SK-N-SH (cell line): Measurements from ENCODE around the gene MRPS17. TPM values are rescaled to one million over a fixed set of nuclear protein-coding genes. Genes with fewer than 3 reads are reported as not detected.

Experiments used
- CTCF ChIA-PET: fragments of 300-600, 350-600 bp; formaldehyde crosslinking; extraction: SDS; loops from one replicate; lab custom pipeline; 2021; lab: Yijun Ruan, JAX
- POLR2A ChIA-PET: fragments of 350-600 bp; sonication (Branson Sonifier 250); formaldehyde crosslinking; extraction: SDS; loops from one replicate; lab custom pipeline; 2020; ENCODE audit warnings: antibody characterized with exemption, inconsistent platforms; lab: Yijun Ruan, JAX
- DNase-seq: peaks from one replicate; pipeline ENCODE4 v3.0.0; 2012
- H2AFZ ChIP-seq: fragments of 200-600 bp; sonication (generic); 2 replicates; pipeline ENCODE4 v1.8.1; 2016; ENCODE audit warnings: antibody characterized with exemption, mild to moderate bottlenecking, low read depth
- H3F3A ChIP-seq: fragments of 200-600 bp; sonication (generic); replicated peaks from 2 replicates; pipeline ENCODE3; 2016; ENCODE audit warnings: antibody characterized with exemption, mild to moderate bottlenecking; ENCODE audit not compliant: insufficient read depth
- H3K27ac ChIP-seq, 2 experiments: fragments of 200-500 bp in 1 of 2; fragments of 200-600 bp in 1 of 2; sonication (Bioruptor generic) in 1 of 2; sonication (generic), shearing (Covaris generic) in 1 of 2; 2 replicates each; pipeline versions ENCODE4 v1.5.1 to v1.6.1; 2014 to 2016; ENCODE audit warnings: low read depth in 2 of 2, inconsistent platforms in 1 of 2, low read length in 1 of 2, mild to moderate bottlenecking in 1 of 2, mixed read lengths in 1 of 2
- H3K27me3 ChIP-seq: fragments of 200-600 bp; sonication (generic), shearing (Covaris generic); 2 replicates; pipeline ENCODE4 v1.6.1; 2016; ENCODE audit warnings: mixed run types; ENCODE audit not compliant: insufficient read depth
- H3K36me3 ChIP-seq, 2 experiments: fragments of 200-500 bp in 1 of 2; fragments of 200-600 bp in 1 of 2; sonication (Bioruptor generic) in 1 of 2; sonication (generic) in 1 of 2; replicated peaks in 1 of 2; 2 replicates each; pipeline versions ENCODE3 to v1.5.1; 2014 to 2016; ENCODE audit warnings: low read length in 1 of 2, mild to moderate bottlenecking in 1 of 2; ENCODE audit not compliant: insufficient read depth in 2 of 2, control insufficient read depth in 1 of 2
- H3K4me1 ChIP-seq, 2 experiments: fragments of 200-500 bp in 1 of 2; fragments of 200-600 bp in 1 of 2; sonication (Bioruptor generic) in 1 of 2; sonication (generic), shearing (Covaris generic) in 1 of 2; 2 replicates each; pipeline versions ENCODE4 v1.5.1 to v1.6.1; 2014 to 2016; ENCODE audit warnings: low read depth in 1 of 2, low read length in 1 of 2, mixed run types in 1 of 2; ENCODE audit not compliant: insufficient read depth in 2 of 2, control insufficient read depth in 1 of 2
- H3K4me2 ChIP-seq: fragments of 200-600 bp; sonication (generic), shearing (Covaris generic); 2 replicates; pipeline ENCODE4 v1.6.1; 2017; ENCODE audit warnings: mixed run types
- H3K4me3 ChIP-seq, 2 experiments: fragments of 200-500 bp in 1 of 2; fragments of 200-600 bp in 1 of 2; sonication (Bioruptor generic) in 1 of 2; sonication (generic), shearing (Covaris generic) in 1 of 2; 2 replicates each; pipeline versions ENCODE4 v1.5.1 to v1.8.1; 2014 to 2016; ENCODE audit warnings: low read depth in 2 of 2, inconsistent platforms in 1 of 2, low read length in 1 of 2, mild to moderate bottlenecking in 1 of 2, mixed read lengths in 1 of 2, moderate library complexity in 1 of 2
- H3K79me2 ChIP-seq: fragments of 200-600 bp; sonication (generic); 2 replicates; pipeline ENCODE4 v1.8.1; 2017; ENCODE audit warnings: mild to moderate bottlenecking; ENCODE audit not compliant: insufficient read depth
- H3K9ac ChIP-seq: fragments of 200-600 bp; sonication (generic); 2 replicates; pipeline ENCODE4 v1.6.1; 2017; ENCODE audit warnings: mixed run types
- H3K9me2 ChIP-seq: fragments of 200-600 bp; sonication (generic); 2 replicates; pipeline ENCODE4 v1.6.1; 2017; ENCODE audit warnings: mixed run types
- H3K9me3 ChIP-seq: fragments of 200-600 bp; sonication (generic); 2 replicates; pipeline ENCODE4 v1.6.1; 2017; ENCODE audit warnings: mixed run types, mild to moderate bottlenecking, moderate library complexity
- H4K20me1 ChIP-seq: fragments of 200-600 bp; sonication (generic); 2 replicates; pipeline ENCODE4 v1.6.1; 2017; ENCODE audit warnings: mild to moderate bottlenecking, mixed run types; ENCODE audit not compliant: insufficient read depth
- CHD2 ChIP-seq: fragments of 150-350 bp; IDR thresholded peaks from 2 replicates; pipeline ENCODE4 v1.6.1; 2018; ENCODE audit warnings: low read length; ENCODE audit not compliant: partially characterized antibody
- ELF1 ChIP-seq: IDR thresholded peaks from 2 replicates; pipeline ENCODE4 v1.4.0; 2012
- EP300 ChIP-seq, 2 experiments: IDR thresholded peaks; 2 replicates each; pipeline versions ENCODE4 v1.4.0 to v1.6.1; 2012; ENCODE audit warnings: borderline replicate concordance in 1 of 2, low read depth in 1 of 2, low read length in 1 of 2
- FOXJ3 ChIP-seq: sonication (generic); formaldehyde crosslinking; IDR thresholded peaks from 2 replicates; pipeline ENCODE4 v1.5.1; 2020; ENCODE audit warnings: mild to moderate bottlenecking, missing genetic modification reagents
- FOXM1 ChIP-seq: IDR thresholded peaks from 2 replicates; pipeline ENCODE4 v1.4.0; 2012; ENCODE audit warnings: low read depth, mild to moderate bottlenecking
- GABPA ChIP-seq: IDR thresholded peaks from 2 replicates; pipeline ENCODE4 v1.4.0; 2012; ENCODE audit warnings: low read depth, mild to moderate bottlenecking
- IRF3 ChIP-seq: fragments of 150-350 bp; IDR thresholded peaks from 2 replicates; pipeline ENCODE4 v1.6.1; 2016; ENCODE audit warnings: mild to moderate bottlenecking, low read depth, low read length
- JUND ChIP-seq: IDR thresholded peaks from 2 replicates; pipeline ENCODE4 v1.4.0; 2012
- MAX ChIP-seq: IDR thresholded peaks from 2 replicates; pipeline ENCODE4 v1.4.0; 2012; ENCODE audit warnings: low read depth
- MEF2A ChIP-seq: IDR thresholded peaks from 2 replicates; pipeline ENCODE4 v1.4.0; 2012; ENCODE audit warnings: low read depth, borderline replicate concordance
- MXI1 ChIP-seq: IDR thresholded peaks from 2 replicates; pipeline ENCODE4 v1.6.1; 2012; ENCODE audit warnings: mild to moderate bottlenecking, low read depth, low read length, improper control_type of control experiment
- NFIC ChIP-seq: IDR thresholded peaks from 2 replicates; pipeline ENCODE4 v1.4.0; 2012; ENCODE audit warnings: borderline replicate concordance
- NRF1 ChIP-seq: IDR thresholded peaks from 2 replicates; pipeline ENCODE4 v1.6.1; 2012; ENCODE audit warnings: low read depth, mild to moderate bottlenecking, low read length
- POLR2AphosphoS5 ChIP-seq: IDR thresholded peaks from 2 replicates; pipeline ENCODE4 v1.6.1; 2012; ENCODE audit warnings: low read depth, low read length
- REST ChIP-seq: IDR thresholded peaks from 2 replicates; pipeline ENCODE4 v1.6.1; 2012; ENCODE audit warnings: mild to moderate bottlenecking, low read depth, low read length, moderate library complexity
- RFX5 ChIP-seq: IDR thresholded peaks from 2 replicates; pipeline ENCODE4 v1.6.1; 2012; ENCODE audit warnings: mild to moderate bottlenecking, improper control_type of control experiment, low read length
- TAF1 ChIP-seq: IDR thresholded peaks from 2 replicates; pipeline ENCODE4 v1.6.1; 2012; ENCODE audit warnings: low read depth, mild to moderate bottlenecking, low read length, moderate library complexity, borderline replicate concordance
- USF1 ChIP-seq: IDR thresholded peaks from 2 replicates; pipeline ENCODE4 v1.4.0; 2012; ENCODE audit warnings: low read depth, borderline replicate concordance
- USF2 ChIP-seq: fragments of 150-350 bp; IDR thresholded peaks from 2 replicates; pipeline ENCODE4 v1.6.1; 2017; ENCODE audit warnings: antibody characterized with exemption, low read length, low read depth, borderline replicate concordance
- YY1 ChIP-seq: IDR thresholded peaks from 2 replicates; pipeline ENCODE4 v1.4.0; 2012; ENCODE audit warnings: low read depth, mild to moderate bottlenecking
- WGBS: methylation state at CpG from one replicate; pipeline ENCODE4 v1.1.6; 2017; ENCODE audit warnings: low lambda C conversion rate; 5-methylcytosine and 5-hydroxymethylcytosine counted together
- polyA plus RNA-seq, 3 experiments: library from polyadenylated mRNA; depleted of rRNA; stranded (reverse); fragments of >200 nt; gene quantifications; 2 replicates each; pipeline ENCODE4 v1.2.3, GENCODE V29; 2012

MRPS17 gene
- polyA plus RNA-seq, 1 of the 3 experiments (the other 2 are of a cell fraction): 17.4 TPM

GRCh38 chr7:55963584-55964168 lies 12.0 kb downstream of the MRPS17 start (continued):
- TF ChIP-seq REST (no peak), RFX5 (no peak), FOXJ3 (no peak), EP300 (IDR thresholded peaks at IDR 0.05; ENCODE audit: borderline replicate concordance in 1 of 2, low read depth in 1 of 2, low read length in 1 of 2) (no peak), USF2 (no peak), JUND (no peak), TAF1 (no peak), IRF3 (no peak), GABPA (no peak), USF1 (no peak)

- peak within 1 kb of the TSS; percentile 62 to 91 for H3K4me3 ChIP-seq
- CTCF ChIA-PET: interaction anchor here (0.6 to 4.0 kb wide), 55 partner anchors 9 to 1793 kb away, joined by 3 to 50 read pairs (median 4); no protein-coding TSS in a partner anchor
- TF ChIP-seq CHD2 (no peak), YY1 (peak; percentile 67; the same call in 1 of the 2 replicates), MEF2A (no peak), FOXM1 (no peak), NFIC (no peak), MXI1 (peak; percentile 50; the same call in 1 of the 2 replicates), MAX (peak; percentile 87), USF2 (no peak), TAF1 (peak; percentile 51), NRF1 (0 out of 2 replicates have a peak, but pooled peaks have one; percentile 25), FOXJ3 (no peak), ELF1 (no peak), POLR2AphosphoS5 (peak; percentile 48), USF1 (no peak)
These were observed 12.8 kb downstream of the MRPS17 start, which contains the start of gene NIPSNAP2 for GRCh38 chr7:55964261-55965099. Gene NIPSNAP2 (plus strand): TSS chr7:55964585. CDS start chr7:55964610, 25 bp downstream.

More at GRCh38 chr7:55964261-55965099, 12.8 kb downstream of the MRPS17 start, which contains the start of gene NIPSNAP2:
- Histone ChIP-seq H3K36me3 (peaks cover 0 to 16% of the 10 kb centered on the region in 2 experiments), H3K79me2 (peaks cover 50% of the 10 kb centered on the region), H2AFZ (peak within 1 kb of the TSS; percentile 91), H4K20me1 (peaks cover 14% of the 10 kb centered on the region), H3F3A (peaks cover 30% of the 10 kb centered on the region), H3K9me2 (no peaks in the 10 kb centered on the region), H3K27ac (peak within 1 kb of the TSS; percentile 78 to 83), H3K4me2 (peak within 1 kb of the TSS; percentile 93), H3K9ac (peak within 1 kb of the TSS; percentile 95), H3K4me1 (peaks cover 6% of the 10 kb centered on the region in 2 experiments; a peak in 2 of 4 replicates), H3K27me3 (no peaks in the 10 kb centered on the region), H3K9me3 (no peaks in the 10 kb centered on the region)
- WGBS: under 1% methylated on average over 17 of the region's 105 CpGs
- DNase-seq: peak; percentile 99
- POLR2A ChIA-PET: interaction anchor here (0.5 to 1.7 kb wide), 17 partner anchors 9 to 599 kb away, joined by 3 to 8 read pairs (median 4); partner anchors contain the start of genes SUMF2 and ZNF713
